Thyroid gland (tissue), 4 donors: ENCODE measurements around the gene RGS16.
"Not testable (repeated sequence)": the region's sequence is repeated elsewhere in the genome, so short reads cannot be mapped to it uniquely, and the experiment has no call there.

ENCODE experiments used
- CTCF ChIP-seq, 6 experiments: fragments of 200-600 bp in 3 of 6; fragments of 450-650 bp in 3 of 6; sonication (generic) in 3 of 6; IDR thresholded peaks; one replicate each; pipeline ENCODE4 v1.5.1; 2016 to 2019; ENCODE audit warnings: antibody characterized with exemption in 6 of 6, mild to moderate bottlenecking in 2 of 6, inconsistent platforms in 1 of 6, moderate library complexity in 1 of 6
- POLR2A ChIP-seq, 2 donors: fragments of 450-650 bp; IDR thresholded peaks; one replicate each; pipeline ENCODE4 v1.6.1; 2017; ENCODE audit warnings: antibody characterized with exemption in 2 of 2, mild to moderate bottlenecking in 2 of 2, moderate library complexity in 1 of 2

DNA sequence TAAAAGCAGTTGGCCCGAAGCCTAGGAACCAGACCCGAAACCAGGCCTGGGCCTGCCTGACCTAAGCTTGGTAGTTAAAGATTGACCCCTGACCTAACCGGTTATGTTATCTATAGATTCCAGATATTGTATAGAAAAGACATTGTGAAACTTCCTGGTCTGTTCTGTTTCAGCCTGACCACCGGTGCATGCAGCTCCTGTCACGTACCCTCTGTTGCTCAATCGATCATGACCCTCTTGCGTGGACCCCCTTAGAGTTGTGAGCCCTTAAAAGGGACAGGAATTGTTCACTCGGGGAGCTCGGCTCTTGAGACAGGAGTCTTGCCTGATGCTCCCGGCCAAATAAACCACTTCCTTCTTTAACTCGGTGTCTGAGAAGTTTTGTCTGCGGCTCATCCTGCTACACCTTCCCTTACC, 28.3 kb upstream of the RGS16 start:
- not testable (repeated sequence) for TF ChIP-seq POLR2A, CTCF (IDR thresholded peaks at IDR 0.05)
